ENCODE measurements around the gene SEMA4D.
"Not testable (repeated sequence)": the region's sequence is repeated elsewhere in the genome, so short reads cannot be mapped to it uniquely, and the experiment has no call there.

Gene SEMA4D

DNA sequence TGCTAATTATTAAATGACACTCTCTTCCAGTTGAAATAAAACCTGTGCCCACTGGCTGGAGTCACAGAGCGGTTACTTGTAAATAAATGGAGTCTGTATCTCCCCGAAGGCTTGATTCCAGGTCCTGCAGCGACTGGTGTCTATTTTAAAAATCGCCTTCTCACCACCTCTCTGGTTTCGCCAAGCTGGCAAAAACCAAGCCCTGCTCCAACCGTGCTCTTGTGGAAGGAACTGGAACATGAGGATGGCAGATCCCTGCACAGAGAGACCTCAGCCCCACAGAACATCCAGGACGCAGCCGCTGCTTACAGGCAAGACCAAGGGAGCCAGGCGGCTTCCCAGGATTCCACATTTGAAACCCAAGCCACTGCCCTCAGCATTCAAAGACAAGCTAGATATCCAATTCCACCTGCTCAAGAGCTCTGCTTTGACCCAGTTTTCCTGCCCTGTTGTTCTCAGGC, 15.0 kb downstream of the SEMA4D start:
- Histone ChIP-seq H3K36me3 (ENCODE audit: control insufficient read depth, insufficient read depth, low read length) (peaks cover 2% of the 10 kb centered on the region), H3K27me3 (replicated peaks; ENCODE audit: control insufficient read depth, insufficient read depth, low read length) (no peaks in the 10 kb centered on the region), H3K4me3 (replicated peaks; ENCODE audit: low read depth, low read length) (no peak overlapping the region)
- no peak for DNase-seq (ENCODE audit: extremely low read depth, insufficient read length)
- TF ChIP-seq CTCF (IDR thresholded peaks at IDR 0.05; ENCODE audit: insufficient read depth, low read length, poor library complexity, severe bottlenecking): no peak

DNA sequence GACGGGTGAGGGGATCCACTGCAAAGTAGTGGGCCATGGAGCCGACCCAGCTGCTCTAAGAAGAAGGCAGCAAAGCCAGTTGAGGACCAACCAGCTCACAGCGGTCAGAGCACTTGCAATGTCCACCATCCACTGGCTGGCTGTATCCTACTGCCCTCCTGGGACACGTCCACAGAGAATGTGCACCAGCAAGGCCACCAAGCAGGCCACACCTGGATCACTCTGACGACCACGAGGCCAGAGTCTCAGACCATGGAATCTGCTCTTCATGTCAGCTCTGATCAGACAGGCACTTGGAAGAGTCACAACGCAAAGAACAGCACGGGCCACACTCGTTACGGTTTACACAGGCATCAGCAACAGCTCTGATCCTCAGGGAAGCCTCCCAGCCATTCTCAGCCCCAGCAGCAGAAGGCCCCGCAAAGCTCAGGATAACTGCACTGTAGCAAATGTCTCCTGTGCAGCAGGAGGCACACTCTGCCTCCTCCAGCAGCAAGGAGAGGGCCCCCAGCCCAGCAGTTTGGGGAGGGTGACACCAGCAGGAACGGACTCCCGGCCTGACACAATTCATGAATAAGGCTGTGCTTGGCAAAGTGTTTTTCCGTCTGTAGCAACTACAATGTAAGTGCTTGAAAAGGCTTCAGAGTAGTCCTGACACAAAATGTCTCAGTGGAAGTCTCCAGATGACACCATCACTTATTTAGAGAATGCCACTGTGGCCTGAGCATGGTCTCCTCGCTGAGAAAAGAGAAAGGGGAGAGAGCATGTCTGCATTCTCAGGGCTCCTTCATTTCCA, 15.7 kb downstream of the SEMA4D start:
- TF ChIP-seq CTCF (IDR thresholded peaks at IDR 0.05; ENCODE audit: insufficient read depth, low read length, poor library complexity, severe bottlenecking): no peak
- no peak for DNase-seq (ENCODE audit: extremely low read depth, insufficient read length)
- no peaks in the 10 kb centered on the region for H3K27me3 ChIP-seq (replicated peaks; ENCODE audit: control insufficient read depth, insufficient read depth, low read length)

DNA sequence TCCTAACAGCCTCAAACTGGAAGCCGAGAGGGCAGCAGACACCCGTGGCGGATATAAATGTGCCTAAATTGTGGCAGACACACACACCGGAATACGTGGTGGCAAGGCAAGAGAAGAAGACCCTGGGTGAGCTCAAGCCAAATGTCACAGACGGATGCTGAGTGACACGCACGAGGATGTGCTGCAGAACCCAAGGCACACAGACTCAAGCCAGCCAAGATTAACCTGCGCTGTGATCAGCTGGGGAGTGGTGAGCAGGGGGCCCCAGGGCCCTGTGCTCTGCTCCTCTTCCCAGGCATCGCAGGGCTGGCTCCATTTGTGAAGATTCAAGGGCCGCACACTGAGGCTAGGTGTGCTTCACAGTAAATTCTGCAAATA, 16.4 kb downstream of the SEMA4D start:
- H3K4me3 ChIP-seq (replicated peaks; ENCODE audit: low read depth, low read length): no peak overlapping the region
- H3K36me3 ChIP-seq (ENCODE audit: control insufficient read depth, insufficient read depth, low read length): peaks cover 5% of the 10 kb centered on the region
- TF ChIP-seq CTCF (IDR thresholded peaks at IDR 0.05; ENCODE audit: insufficient read depth, low read length, poor library complexity, severe bottlenecking): no peak
- DNase-seq (ENCODE audit: extremely low read depth, insufficient read length): no peak
- H3K27me3 ChIP-seq (replicated peaks; ENCODE audit: control insufficient read depth, insufficient read depth, low read length): no peaks in the 10 kb centered on the region

More for the DNA sequence above, 15.7 kb downstream of the SEMA4D start:
- H3K4me3 ChIP-seq (replicated peaks; ENCODE audit: low read depth, low read length): no peak overlapping the region
- H3K36me3 ChIP-seq (ENCODE audit: control insufficient read depth, insufficient read depth, low read length): peaks cover 2% of the 10 kb centered on the region

DNA sequence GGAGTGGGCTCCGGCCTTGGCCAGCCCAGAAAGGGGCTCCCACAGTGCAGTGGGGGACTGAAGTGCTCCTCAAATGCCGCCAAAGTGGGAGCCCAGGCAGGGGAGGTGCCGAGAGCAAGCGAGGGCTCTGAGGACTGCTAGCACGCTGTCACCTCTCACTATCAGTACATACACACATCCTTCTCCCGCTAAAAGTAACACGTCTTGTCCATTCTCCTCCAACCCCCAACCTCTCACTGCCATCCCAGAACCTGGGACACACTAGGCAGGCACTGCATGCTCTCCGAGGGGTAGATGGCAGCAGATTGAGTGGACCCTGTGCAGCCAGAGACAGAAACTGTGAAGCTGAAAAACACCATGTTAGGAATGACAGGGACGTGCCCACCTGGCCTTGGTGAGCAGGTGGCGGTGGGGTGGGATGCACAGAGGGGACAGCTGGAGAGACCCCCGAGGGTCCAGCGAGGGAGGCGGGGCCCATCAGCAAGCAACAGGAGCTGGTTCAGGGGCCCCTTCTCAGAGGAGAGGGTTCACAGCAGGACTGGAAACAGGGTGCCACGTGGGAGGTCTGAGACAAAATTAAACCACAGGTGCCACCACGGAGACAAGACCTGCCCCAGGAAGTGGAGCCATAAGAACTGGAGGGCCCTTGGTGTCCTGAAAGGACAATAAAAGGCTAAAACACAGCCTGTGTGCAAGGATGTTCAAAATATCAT, 16.9 kb downstream of the SEMA4D start:
- peaks cover 5% of the 10 kb centered on the region for H3K36me3 ChIP-seq (ENCODE audit: control insufficient read depth, insufficient read depth, low read length)
- no peak for DNase-seq (ENCODE audit: extremely low read depth, insufficient read length)

DNA sequence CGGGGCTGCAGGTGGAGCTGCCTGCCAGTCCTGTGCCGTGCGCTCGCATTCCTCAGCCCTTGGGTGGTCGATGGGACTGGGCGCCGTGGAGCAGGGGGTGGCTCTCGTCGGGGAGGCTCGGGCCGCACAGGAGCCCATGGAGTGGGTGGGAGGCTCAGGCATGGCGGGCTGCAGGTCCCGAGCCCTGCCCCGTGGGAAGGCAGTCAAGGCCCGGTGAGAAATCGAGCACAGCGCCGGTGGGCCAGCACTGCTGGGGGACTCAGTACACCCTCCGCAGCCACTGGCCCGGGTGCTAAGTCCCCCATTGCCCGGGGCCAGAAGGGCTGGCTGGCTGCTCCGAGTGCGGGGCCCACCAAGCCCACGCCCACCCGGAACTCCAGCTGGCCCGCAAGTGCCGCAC, 17.5 kb downstream of the SEMA4D start:
- DNase-seq (ENCODE audit: extremely low read depth, insufficient read length); H3K4me3 ChIP-seq (replicated peaks; ENCODE audit: low read depth, low read length); H3K27me3 ChIP-seq (replicated peaks; ENCODE audit: control insufficient read depth, insufficient read depth, low read length); H3K36me3 ChIP-seq (ENCODE audit: control insufficient read depth, insufficient read depth, low read length): not testable (repeated sequence)

More for the DNA sequence above, 16.9 kb downstream of the SEMA4D start:
- no peak for TF ChIP-seq CTCF (IDR thresholded peaks at IDR 0.05; ENCODE audit: insufficient read depth, low read length, poor library complexity, severe bottlenecking)
- no peaks in the 10 kb centered on the region for H3K27me3 ChIP-seq (replicated peaks; ENCODE audit: control insufficient read depth, insufficient read depth, low read length)
- no peak overlapping the region for H3K4me3 ChIP-seq (replicated peaks; ENCODE audit: low read depth, low read length)

DNA sequence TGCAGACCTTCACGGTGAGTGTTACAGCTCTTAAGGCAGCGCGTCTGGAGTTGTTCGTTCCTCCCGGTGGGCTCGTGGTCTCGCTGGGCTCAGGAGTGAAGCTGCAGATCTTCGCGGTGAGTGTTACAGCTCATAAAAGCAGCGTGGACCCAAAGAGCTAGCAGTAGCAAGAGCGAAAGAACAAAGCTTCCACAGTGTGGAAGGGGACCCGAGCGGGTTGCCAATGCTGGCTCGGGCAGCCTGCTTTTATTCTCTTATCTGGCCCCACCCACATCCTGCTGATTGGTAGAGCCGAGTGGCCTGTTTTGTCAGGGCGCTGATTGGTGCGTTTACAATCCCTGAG, 18.3 kb downstream of the SEMA4D start:
- not testable (repeated sequence) for H3K27me3 ChIP-seq (replicated peaks; ENCODE audit: control insufficient read depth, insufficient read depth, low read length); H3K4me3 ChIP-seq (replicated peaks; ENCODE audit: low read depth, low read length); DNase-seq (ENCODE audit: extremely low read depth, insufficient read length)
- H3K36me3 ChIP-seq (ENCODE audit: control insufficient read depth, insufficient read depth, low read length): peaks cover 12% of the 10 kb centered on the region

All from GM06990 (cell line).